Kidney (tissue), 14 donors: ENCODE data around the gene LRRC43. TPM values are rescaled to one million over a fixed set of nuclear protein-coding genes. Genes with fewer than 3 reads are reported as not detected.

Experiments used
- DNase-seq, 5 donors: peaks; one replicate each; pipeline ENCODE4 v3.0.0-alpha.2; 2013 to 2020
- FAIRE-seq: peaks from 2 replicates; lab custom pipeline; 2012; peaks lifted over from hg19 to GRCh38; lab: Jason Lieb, UNC
- H3K27ac ChIP-seq, 2 donors: one replicate each; pipeline ENCODE4 v1.7.0; 2013; ENCODE audit warnings: low read depth in 2 of 2, low read length in 2 of 2, inconsistent platforms in 1 of 2
- H3K27me3 ChIP-seq: one replicate; pipeline ENCODE4 v1.7.1; 2013; ENCODE audit warnings: low read length, inconsistent platforms; ENCODE audit not compliant: control insufficient read depth, insufficient read depth
- H3K36me3 ChIP-seq, 3 donors: one replicate each; pipeline versions ENCODE4 v1.7.0 to v1.7.1; 2013; ENCODE audit warnings: low read length in 3 of 3, control low read depth in 1 of 3, inconsistent platforms in 1 of 3; ENCODE audit not compliant: insufficient read depth in 3 of 3, control insufficient read depth in 2 of 3
- H3K4me1 ChIP-seq, 3 donors: one replicate each; pipeline versions ENCODE4 v1.7.0 to v1.7.1; 2013; ENCODE audit warnings: low read length in 3 of 3, inconsistent platforms in 1 of 3, low read depth in 1 of 3; ENCODE audit not compliant: control insufficient read depth in 2 of 3, insufficient read depth in 2 of 3
- H3K4me3 ChIP-seq, 3 donors: one replicate each; pipeline versions ENCODE4 v1.7.0 to v1.8.1; 2013; ENCODE audit warnings: low read length in 3 of 3, control low read depth in 1 of 3, inconsistent platforms in 1 of 3
- H3K9ac ChIP-seq, 3 donors: one replicate each; pipeline versions ENCODE4 v1.7.0 to v1.7.1; 2013; ENCODE audit warnings: low read length in 3 of 3, control low read depth in 1 of 3, inconsistent platforms in 1 of 3
- H3K9me3 ChIP-seq, 3 donors: one replicate each; pipeline versions ENCODE4 v1.7.0 to v1.7.1; 2013; ENCODE audit warnings: low read length in 3 of 3, control low read depth in 1 of 3, inconsistent platforms in 1 of 3; ENCODE audit not compliant: control insufficient read depth in 2 of 3, insufficient read depth in 1 of 3
- intact Hi-C: fragments of 100-400 bp; cut with DNase I; formaldehyde crosslinking; loops from one replicate; pipeline ENCODE4 v1.11.1; 2022
- polyA plus RNA-seq: library from polyadenylated mRNA; stranded (reverse); fragments of 350-450 nt; fragmentation: Illumina TruSeq; extraction: RNeasy Lipid Tissue Mini Kit (QIAGEN cat#74804); gene quantifications from one replicate; pipeline ENCODE4 v1.2.3, GENCODE V29; 2014; ENCODE audit warnings: low read depth, low replicate concordance; ENCODE audit not compliant: insufficient read depth
- total RNA-seq: library from RNA; stranded (reverse); fragmentation: NEBNext Ultra II Directional; extraction: Animal tissue kit (Norgen Biotek cat#: 25700); gene quantifications from one replicate; pipeline ENCODE4 v1.2.1, GENCODE V29; 2021
- TF ChIP-seq, protein P1 (sequence below): IDR thresholded peaks from 3 replicates; pipeline ENCODE4 v1.5.1; 2012; ENCODE audit warnings: mild to moderate bottlenecking, moderate library complexity, borderline replicate concordance; ENCODE audit not compliant: insufficient read depth; ENCODE audit errors: extremely low read depth
- donor health status: control.
- donor health status: control.
- donor health status: control.
- donor health status: control.
- donor health status: control.
- donor health status: DM: yes; HTN: yes; CAD: no.
- donor health status: Normal renal cell carcinoma (clear cell type).

Gene LRRC43
- total and polyA plus RNA-seq, 2 donors from 2014 or later: 4.8 to 7.9 TPM

DNA sequence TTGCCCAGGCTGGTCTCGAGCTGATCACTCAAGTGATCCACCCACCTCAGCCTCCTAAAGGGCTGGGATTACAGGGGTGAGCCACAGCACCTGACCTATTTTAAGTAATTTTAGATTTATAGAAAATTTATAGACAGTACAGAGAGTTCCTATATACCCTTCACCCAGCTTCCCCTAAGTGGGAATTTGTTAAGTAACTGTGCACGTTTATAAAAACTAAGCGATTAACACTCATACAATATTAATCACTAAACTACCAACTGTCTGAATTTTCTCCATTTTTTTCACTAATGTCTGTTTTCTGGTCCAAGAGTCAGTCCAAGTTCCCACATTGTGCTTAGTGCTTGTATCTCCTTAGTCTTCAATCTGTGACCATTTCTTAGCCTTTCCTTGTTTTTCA lies 14.4 kb upstream of the LRRC43 start:
- intact Hi-C loops: no loop called here
- TF ChIP-seq, protein P1, sequence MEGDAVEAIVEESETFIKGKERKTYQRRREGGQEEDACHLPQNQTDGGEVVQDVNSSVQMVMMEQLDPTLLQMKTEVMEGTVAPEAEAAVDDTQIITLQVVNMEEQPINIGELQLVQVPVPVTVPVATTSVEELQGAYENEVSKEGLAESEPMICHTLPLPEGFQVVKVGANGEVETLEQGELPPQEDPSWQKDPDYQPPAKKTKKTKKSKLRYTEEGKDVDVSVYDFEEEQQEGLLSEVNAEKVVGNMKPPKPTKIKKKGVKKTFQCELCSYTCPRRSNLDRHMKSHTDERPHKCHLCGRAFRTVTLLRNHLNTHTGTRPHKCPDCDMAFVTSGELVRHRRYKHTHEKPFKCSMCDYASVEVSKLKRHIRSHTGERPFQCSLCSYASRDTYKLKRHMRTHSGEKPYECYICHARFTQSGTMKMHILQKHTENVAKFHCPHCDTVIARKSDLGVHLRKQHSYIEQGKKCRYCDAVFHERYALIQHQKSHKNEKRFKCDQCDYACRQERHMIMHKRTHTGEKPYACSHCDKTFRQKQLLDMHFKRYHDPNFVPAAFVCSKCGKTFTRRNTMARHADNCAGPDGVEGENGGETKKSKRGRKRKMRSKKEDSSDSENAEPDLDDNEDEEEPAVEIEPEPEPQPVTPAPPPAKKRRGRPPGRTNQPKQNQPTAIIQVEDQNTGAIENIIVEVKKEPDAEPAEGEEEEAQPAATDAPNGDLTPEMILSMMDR: no peak
- no peak for FAIRE-seq

DNA sequence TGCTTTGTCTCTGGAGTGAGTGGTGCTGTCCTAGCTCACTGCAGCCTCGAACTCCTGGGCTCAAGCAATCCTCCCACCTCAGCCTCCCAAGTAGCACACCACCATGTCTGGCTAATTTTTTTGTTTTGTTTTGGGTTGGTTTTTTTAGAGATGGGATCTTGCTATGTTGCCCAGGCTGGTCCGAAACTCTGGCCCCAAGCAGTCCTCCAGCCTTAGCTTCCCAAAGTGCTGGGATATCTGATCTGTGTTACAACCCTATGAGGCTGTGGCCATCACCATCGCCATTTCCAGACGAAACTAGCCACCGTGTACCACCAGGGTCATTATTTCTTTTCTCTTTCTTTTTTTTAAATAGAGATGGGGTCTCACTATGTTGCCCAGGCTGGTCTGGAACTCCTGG lies 11.5 kb upstream of the LRRC43 start:
- FAIRE-seq (no peak), DNase-seq (no peak)
- Histone ChIP-seq H3K27me3 (no peaks in the 10 kb centered on the region), H3K9ac (no peak overlapping the region), H3K9me3 (no peaks in the 10 kb centered on the region), H3K4me3 (no peak overlapping the region), H3K27ac (no peak overlapping the region), H3K4me1 (no peaks in the 10 kb centered on the region), H3K36me3 (no peaks in the 10 kb centered on the region)
- TF ChIP-seq, protein P1: no peak
- intact Hi-C loops: no loop called here

More for the DNA sequence above, 14.4 kb upstream of the LRRC43 start:
- DNase-seq: no peak
- Histone ChIP-seq H3K9ac (no peak overlapping the region), H3K9me3 (no peaks in the 10 kb centered on the region), H3K27me3 (no peaks in the 10 kb centered on the region), H3K36me3 (no peaks in the 10 kb centered on the region), H3K4me3 (no peak overlapping the region), H3K27ac (no peak overlapping the region), H3K4me1 (no peaks in the 10 kb centered on the region)

DNA sequence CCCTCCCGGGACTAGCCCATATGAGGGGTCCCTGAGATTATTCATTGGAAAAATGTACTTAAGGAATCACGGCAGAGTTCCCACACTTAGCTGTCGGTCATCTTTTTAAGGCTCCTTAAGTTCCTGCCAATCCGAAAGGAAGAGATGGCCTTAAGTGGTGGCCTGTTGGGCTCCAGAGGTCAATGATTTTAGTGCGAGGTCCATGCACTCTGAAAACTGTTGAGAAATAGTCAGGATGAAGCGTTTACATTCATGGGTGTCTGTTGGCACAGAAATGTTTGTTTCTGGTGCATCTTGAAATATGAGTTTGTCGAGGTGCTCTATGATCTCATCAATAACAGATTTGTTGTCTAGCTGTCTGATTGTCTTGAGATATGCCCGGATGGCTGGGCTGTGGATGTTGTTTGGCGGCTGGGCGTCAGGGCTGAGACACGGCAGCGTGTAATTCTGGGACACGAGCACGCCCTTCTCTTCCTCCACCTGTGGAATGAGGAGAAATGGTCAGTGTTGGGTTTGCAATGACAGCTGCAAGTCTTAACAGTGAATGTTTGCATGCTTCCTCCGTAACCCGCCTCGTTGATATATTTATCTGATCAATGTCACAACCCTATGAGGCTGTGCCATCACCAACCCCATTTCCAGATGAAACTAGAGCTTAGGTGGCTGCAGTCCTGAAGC lies 10.5 kb upstream of the LRRC43 start:
- FAIRE-seq (no peak), DNase-seq (no peak)
- H3K4me1 ChIP-seq: no peaks in the 10 kb centered on the region
- H3K9me3 ChIP-seq: no peaks in the 10 kb centered on the region
- no peaks in the 10 kb centered on the region for H3K36me3 ChIP-seq
- intact Hi-C loops: no loop called here
- TF ChIP-seq, protein P1: no peak
- no peak overlapping the region for H3K4me3 ChIP-seq
- no peak overlapping the region for H3K27ac ChIP-seq
- H3K27me3 ChIP-seq: no peaks in the 10 kb centered on the region
- no peak overlapping the region for H3K9ac ChIP-seq
